Right lung (tissue), 5 donors: ENCODE data around the gene SYT8. TPM values are rescaled to one million over a fixed set of nuclear protein-coding genes. Genes with fewer than 3 reads are reported as not detected.

Experiments used
- DNase-seq, 2 donors: peaks; one replicate each; pipeline ENCODE4 v3.0.0-alpha.2; 2013
- polyA plus RNA-seq, 5 donors: library from polyadenylated mRNA; unstranded; fragments of 120-200 nt; gene quantifications; one replicate each; pipeline versions ENCODE4 v1.2.1 to v1.2.3, GENCODE V29; 2013; ENCODE audit warnings: inconsistent platforms in 1 of 5, low replicate concordance in 1 of 5; ENCODE audit not compliant: insufficient read length in 5 of 5, insufficient read depth in 1 of 5

Gene SYT8
- polyA plus RNA-seq, 5 donors: 0.15 to 1.2 (median 0.57) TPM

- no peak for DNase-seq
Observed at GRCh38 chr11:1817000-1817399, 17.8 kb upstream of the SYT8 start.

GRCh38 chr11:1817511-1817910, 17.3 kb upstream of the SYT8 start:
- DNase-seq: no peak

DNA sequence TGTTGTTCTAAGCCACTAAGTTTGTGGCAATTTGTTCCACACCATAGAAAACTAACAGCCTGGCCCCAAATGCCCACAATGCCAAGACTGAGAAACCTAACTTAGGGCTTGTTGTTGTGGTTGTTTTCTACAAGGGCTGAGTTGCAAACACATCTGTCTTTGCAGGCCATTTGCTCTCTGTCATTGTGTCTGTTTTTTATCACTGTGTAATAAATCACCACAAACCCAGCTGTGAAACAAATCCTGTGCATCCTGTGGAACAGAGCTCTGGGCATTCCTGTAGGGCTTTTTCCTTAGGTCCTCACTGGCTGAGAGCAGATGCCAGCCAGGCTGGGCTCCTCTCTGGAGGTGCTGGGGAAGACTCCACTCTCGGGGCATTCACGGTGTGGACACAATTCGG, 15.7 kb upstream of the SYT8 start:
- no peak for DNase-seq

GRCh38 chr11:1820463-1821325, 14.1 kb upstream of the SYT8 start:
- no peak for DNase-seq

DNA sequence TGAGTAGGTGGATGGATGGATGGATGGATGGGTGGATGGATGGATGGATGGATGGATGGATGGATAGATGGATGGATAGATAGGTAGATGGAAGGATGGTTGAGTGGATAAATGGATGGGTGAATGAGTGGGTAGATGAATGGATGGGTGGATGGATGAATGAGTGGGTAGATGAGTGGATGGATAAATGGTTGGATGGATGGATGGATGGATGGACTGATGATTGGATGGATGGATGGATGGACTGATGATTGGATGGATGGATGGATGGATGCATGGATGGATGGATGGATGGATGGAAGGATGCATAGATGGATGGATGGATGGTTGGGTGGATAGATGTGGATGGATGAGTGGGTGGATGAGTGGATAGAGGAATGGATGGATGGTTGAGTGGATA, 13.2 kb upstream of the SYT8 start:
- DNase-seq: no peak

DNA sequence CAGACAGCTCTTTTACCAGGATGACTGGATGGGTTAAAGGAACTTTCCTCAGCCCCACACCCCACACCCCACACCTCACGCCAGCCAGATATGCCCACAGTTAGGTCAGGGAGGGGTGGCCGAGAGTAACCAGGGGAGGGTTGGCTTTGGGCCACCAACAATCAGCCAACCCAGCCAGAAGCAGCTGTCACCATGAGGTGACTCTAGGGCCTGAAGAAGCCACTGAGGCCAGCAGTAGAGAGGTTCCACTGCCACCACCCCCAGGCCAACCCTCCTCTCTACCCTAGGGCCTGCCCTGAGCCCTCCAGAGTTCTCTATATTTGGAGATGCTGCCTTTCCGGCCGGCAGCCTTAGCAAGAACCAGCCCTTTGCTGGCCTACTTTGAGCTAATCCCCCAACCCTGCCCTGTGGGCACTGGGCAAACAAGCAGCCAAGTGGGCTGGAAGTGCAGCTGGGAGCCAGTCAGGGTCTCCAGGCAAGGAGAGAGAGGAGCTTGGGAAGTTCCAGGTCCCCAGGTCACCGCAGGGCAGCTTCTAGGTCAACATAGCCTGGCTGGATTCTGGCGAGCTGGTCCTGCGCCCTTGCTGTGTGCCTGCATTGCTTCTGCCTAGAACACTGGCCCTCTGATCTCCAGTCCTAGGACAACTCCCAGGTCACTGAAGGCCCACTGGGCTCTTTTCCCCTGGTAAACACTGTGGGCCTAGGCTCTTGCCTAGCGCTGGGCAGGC, 12.0 kb upstream of the SYT8 start:
- DNase-seq: no peak

GRCh38 chr11:1823376-1824220, 11.2 kb upstream of the SYT8 start:
- no peak for DNase-seq

- no peak for DNase-seq
Observed at GRCh38 chr11:1824221-1825038, 10.4 kb upstream of the SYT8 start.

GRCh38 chr11:1825039-1825740, 9.6 kb upstream of the SYT8 start:
- DNase-seq: no peak

DNA sequence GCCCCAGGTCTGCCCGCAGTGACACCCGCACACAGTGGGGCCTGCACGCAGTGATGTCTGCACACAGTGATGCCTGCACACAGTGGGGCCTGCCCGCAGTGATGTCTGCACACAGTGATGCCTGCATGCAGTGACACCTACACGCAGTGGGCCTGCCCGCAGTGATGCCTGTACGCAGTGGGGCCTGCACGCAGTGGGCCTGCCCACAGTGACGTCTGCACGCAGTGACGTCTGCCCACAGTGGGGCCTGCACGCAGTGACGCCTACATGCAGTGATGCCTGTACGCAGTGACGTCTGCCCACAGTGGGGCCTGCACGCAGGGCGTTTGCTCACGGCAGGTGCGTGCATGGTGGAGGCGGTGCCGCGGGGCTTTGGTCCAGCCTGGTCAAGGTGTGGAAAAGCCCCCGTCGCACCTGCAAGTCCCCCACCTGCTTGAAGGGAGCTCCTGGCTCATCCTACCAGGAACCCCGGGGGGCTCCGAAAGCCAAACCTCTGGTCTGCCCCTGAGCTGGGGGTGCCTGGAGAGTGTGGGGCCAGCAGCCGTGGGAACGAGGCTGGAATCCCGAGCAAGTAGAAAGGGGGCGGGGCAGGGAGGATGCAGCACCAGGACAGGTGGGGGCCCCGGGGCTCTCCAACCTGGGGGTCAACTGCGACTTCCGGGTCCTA, 8.9 kb upstream of the SYT8 start:
- DNase-seq: no peak

GRCh38 chr11:1826552-1827094, 8.2 kb upstream of the SYT8 start:
- DNase-seq: no peak

- DNase-seq: peak; percentile 66 to 72
Observed at GRCh38 chr11:1827095-1827813, 7.5 kb upstream of the SYT8 start.

- DNase-seq: no peak
Observed at GRCh38 chr11:1827931-1828330, 6.9 kb upstream of the SYT8 start.

- DNase-seq: no peak
Observed at GRCh38 chr11:1828542-1828941, 6.2 kb upstream of the SYT8 start.

DNA sequence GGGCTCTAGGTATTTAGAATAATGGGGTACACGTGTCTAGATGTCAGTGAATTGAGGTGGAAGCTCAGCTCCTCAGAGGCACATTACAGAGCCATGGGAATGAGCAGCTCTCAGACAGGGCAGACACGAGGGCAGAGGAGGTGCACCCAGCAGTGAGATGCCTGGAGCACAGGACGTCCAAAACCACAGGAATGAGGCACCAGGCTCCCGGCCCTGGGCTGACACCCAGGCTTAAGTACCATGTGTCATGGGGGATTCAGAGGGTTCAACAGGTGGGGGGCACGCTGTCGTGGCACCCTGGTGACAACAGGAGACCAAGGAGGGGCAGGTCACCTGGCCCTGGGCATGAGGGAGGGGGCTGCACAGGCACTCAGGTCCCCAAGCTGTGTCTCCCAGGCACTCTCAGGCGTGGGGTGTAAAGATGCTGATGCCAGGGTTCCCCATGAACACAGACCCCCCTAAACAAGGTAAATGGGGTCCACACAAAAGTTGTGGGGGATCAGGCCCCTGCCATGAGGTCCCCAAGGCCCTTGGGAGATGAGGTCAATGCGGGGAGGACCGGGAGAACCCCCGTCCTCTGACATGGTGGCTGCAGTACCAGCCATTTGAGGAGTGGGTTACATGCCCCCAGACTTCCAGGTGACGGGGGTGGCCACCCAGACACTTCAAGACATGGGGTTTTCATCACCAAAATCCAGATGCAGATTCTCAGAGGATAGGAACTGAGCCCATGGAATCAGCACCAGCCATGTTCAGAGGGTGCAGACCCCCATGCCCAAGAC, 5.6 kb upstream of the SYT8 start:
- no peak for DNase-seq

DNA sequence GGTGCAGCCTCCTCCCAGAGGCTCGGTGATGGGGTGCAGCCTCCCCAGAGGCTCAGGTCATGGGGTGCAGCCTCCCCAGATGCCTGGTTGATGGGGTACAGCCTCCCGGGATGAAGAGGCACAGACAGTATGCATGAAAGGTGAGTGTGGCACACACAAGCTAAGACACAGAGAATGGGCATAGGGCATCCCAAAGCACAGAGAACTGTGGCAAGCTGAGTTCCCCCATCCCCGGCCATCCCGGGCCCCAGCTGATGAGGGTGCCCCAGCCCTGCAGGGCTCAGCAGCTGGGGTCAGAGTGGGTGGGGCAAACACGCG, 4.8 kb upstream of the SYT8 start:
- DNase-seq: no peak

- DNase-seq: peak in 1 of 2 donors; percentile 49
Observed at GRCh38 chr11:1830322-1831223, 4.2 kb upstream of the SYT8 start.
